Measurements from ENCODE around the gene PLAC8.
"Not testable (repeated sequence)": the region's sequence is repeated elsewhere in the genome, so short reads cannot be mapped to it uniquely, and the experiment has no call there.

The PLAC8 gene

DNA sequence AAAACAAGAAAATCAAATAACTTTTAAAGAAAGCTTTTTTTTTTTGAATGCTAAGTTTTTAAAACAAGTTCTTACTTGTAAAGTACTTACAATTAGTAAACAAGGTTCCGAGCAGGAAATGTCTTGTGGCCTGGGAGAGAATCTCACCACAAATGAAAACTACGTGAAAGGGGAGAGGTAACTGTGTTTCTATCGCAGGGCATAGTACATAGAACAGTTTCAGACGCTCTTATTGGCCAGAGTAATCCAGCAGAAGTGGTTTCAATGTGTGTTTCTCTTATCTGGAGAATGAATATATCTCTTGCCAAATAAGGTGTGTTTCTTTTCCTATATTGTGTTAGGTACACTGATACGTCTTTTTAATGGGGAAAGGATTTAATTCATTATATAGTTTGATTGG, at the start of gene PLAC8:
Gene PLAC8 (minus strand): TSS at position 154 of the 400 bp plus-strand sequence. CDS start 6,808 bp downstream, outside the sequence.
- DNase-seq, result no peak

DNA sequence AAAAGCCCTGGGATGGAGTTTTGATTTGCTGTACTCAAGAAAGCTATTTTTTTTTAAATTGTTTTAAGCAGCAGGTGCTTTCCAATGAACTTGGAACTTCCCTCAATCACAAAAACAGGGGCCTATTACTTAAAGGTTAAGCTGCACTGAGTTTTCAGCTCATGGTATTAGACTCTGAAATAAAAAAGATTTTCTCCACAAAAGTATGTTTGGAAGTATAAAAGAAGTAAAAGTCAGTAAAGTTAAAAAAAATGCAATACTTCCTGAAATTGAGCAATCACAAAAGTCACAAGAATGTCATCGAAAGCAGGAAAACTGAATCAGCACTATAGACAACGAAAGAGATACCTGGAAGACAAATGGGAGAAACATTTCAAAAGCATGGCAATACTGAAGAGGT, 38.9 kb upstream of the PLAC8 start:
- no peak for DNase-seq

GRCh38 chr4:83152746-83153145, 38.2 kb upstream of the PLAC8 start:
- no peak for DNase-seq

GRCh38 chr4:83151651-83152050, 37.1 kb upstream of the PLAC8 start:
- DNase-seq, result no peak

DNA sequence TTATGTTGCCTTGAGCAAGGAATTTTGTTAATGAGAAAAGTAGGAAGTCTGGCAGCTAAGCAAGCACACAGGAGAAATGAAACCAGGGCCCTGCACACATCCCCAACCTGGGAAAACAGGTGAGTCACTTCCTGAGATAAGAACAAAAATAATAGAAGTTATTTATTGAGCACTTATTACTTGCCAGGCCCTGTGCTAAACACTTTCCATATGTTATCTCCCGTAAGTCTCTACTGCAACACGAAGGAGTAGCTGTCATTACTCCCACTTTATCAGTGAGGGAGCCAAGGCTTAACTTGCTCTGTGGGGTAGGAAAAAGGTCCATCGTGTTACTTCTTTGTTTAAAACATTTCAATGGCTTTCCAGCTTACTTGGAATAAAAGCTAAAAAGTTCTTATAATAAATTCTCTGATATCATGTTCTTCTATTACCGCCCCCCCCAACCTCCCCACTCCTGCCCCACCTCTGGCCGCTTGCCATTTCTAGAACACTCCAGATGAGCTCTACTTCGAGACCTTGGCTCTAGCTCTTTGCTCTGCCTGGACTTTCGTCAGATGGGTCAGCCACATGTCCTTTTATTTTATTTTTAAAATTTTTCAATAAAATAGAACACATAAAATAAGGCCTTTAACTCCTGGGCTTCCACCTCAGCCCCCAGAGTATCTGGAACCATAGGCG, 36.3 kb upstream of the PLAC8 start:
- no peak for DNase-seq

DNA sequence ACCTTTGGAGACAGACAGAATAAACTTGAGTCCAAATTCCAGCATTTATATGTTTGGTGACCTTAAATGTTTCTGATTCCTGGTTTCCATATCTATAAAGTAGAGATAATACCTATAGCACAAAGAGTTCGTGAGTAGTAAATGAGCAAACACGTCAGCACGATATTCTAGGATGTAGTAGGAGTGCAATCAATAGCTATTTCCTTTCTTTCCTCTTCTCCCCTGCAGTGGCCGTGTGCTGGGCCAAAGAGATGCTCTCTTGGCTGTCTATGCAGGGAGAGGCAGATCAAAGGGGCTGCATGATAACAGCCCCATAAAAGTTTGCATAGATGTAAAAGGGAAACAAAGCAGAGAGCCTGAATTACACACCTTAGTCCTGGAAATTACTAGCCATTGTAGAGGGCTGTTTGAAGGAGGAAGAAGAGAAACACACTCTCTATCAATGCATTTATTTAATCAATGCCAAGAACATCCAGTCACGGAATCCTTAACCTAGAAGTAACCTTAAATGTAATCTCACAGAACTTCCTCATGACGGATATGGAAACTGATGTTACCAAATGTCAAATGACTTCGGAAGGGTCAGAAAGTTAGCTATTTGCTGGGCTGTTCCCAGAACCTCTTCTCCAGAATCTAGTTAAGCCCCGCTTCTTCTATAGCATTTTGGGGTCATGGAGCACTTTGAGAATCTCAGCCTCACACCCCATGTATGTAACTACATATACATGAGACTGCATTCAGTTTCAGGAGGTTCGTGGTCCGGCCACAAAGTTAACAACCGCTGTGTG, 35.5 kb upstream of the PLAC8 start:
- DNase-seq, result no peak

DNA sequence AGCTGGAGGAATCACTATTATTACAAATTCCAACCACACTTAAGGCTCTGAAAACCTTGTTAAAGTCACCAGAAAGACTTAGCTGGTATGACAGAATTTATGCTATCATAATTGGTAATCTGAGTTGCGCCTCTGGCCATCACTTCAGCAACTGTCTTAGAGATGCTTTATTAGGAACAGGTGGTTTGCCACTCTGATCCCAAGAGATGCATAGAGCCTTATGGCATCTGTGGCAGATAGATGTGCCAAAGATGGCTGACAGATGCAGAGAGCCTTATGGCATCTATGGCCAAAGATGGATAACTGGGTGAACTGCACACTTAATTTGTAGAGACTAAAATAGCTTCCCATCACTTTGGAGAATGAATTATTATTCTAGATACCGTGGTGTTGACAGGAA, 32.3 kb upstream of the PLAC8 start:
- DNase-seq, result no peak

- not testable (repeated sequence) for DNase-seq
These were observed 31.2 kb upstream of the PLAC8 start for GRCh38 chr4:83145776-83146175.

- no peak for DNase-seq
These were observed 25.1 kb upstream of the PLAC8 start for GRCh38 chr4:83139514-83140156.

DNA sequence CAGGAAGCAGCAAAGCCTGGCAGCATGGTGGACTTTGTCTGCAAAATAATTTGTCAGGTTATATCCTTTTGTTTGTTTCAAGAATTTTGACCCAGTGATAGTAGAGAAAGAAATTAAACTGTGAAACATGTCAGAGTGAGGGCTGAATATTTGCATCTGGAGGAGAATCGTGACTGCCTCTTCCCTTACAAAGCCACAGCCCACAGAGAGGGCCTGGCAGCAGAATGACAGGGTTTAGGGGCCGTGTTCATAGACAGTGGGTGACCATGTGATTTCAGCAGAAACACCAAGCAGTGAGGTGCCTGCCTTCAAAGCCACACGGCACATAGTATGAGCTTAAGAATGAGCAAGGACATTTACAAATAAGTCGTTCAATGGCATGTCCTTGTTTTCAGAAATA, 24.4 kb upstream of the PLAC8 start:
- DNase-seq, result no peak

GRCh38 chr4:83132065-83132464, 17.5 kb upstream of the PLAC8 start:
- DNase-seq, result no peak

- no peak for DNase-seq
These were observed 14.7 kb upstream of the PLAC8 start for GRCh38 chr4:83129264-83129663.

DNA sequence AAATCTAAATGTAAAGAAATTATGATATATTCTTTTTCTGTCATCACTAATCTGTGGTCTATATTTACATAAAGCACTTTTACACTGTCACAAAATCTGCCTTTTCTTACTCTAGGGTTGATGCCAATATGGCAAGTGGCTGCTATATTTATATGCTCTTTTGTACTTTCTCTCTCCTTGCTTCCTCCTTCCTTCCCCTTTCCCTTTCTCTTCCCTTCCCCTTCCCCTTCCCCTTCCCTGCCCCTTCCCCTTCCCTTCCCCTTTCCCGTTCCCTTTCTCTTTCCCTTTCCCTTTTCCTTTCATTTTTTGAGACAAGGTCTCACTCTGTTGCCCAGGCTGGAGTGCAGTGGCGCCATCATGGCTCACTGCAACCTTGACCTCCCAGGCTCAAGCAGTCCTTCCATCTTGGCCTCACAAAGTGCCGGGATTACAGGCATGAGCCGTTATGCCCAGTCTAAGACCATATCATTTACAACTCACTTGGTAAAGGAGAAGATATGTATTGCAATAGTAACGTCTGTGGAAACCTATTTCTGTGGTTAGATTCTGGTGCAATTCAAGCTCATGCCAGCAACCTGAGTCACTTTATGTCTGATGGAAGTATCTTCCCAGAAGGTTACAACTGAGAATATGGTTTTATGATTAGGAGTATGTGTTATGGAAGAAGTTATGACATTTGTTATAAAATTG, 13.9 kb upstream of the PLAC8 start:
- no peak for DNase-seq

- no peak for DNase-seq
These were observed 11.2 kb upstream of the PLAC8 start for GRCh38 chr4:83125738-83126141.

DNA sequence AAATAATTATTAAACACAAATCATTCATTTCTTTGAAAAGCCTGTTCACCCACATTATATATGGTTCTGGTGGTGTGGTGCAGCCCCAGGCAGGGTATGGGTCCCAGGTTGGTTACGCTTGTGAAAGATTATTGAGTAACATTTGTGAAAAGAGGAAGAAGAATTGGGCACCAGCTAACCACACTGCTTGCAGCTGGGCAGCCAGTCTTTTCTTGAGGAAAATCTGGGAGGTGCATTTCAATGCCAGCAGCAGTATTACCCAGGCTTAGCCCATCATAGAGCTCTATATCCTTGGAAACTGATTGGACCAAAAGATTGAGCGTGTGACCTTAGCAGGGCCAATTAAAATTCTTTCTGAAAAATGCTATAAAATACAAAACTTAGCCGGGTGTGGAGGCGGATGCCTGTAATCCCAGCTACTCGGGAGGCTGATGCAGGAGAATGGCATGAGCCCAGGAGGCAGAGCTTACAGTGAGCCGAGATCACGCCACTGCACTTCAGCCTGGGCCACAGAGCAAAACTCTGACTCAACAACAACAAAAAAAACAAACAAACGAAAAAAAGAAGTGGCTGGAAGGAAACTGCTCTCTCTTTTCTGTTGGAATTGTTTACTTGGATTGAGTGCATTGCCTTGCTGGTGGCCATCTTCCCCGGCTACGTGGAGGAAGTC, 9.7 kb upstream of the PLAC8 start:
- no peak for DNase-seq

DNA sequence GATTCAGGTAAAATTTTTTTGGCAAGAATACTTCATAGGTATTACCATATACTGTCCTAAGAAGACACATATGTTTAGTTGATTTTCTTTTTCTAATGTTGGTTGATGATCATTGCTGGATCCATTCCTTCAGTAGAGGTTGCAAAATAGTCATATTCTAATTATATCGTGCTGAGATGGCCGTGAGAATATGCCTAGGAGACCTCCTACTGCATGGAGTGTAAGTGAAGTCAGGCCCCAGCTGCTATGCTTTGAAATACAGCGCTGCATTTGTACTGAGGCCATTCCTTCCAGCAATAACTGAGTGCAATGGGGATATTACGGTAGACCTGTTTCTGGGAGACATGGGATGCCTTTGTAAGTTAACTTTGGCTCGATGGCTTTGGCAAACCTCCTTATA, 6.7 kb upstream of the PLAC8 start:
- no peak for DNase-seq

GRCh38 chr4:83118869-83119268, 4.3 kb upstream of the PLAC8 start:
- DNase-seq, result no peak

- no peak for DNase-seq
These were observed 1.2 kb upstream of the PLAC8 start for GRCh38 chr4:83115656-83116285.

GRCh38 chr4:83115000-83115399, 471 bp upstream of the PLAC8 start:
- no peak for DNase-seq

DNA sequence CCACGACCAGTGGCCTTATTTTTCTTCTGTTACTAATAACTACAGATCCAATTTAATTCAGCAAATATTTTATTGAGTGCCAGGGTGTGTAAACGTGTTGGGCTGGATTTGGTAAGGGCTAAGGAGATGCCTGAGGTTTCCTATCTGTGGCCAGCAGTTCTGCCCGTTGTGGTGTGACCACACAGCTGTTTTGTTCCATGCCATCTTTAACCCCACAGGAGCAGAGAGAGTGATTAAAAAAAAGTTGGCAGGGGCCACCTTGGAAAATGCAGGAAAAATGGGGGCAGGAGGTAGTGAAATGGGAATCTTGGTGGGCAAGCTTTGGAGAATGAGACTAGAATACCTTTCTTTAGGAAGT, 1.1 kb downstream of the PLAC8 start:
- no peak for DNase-seq

DNA sequence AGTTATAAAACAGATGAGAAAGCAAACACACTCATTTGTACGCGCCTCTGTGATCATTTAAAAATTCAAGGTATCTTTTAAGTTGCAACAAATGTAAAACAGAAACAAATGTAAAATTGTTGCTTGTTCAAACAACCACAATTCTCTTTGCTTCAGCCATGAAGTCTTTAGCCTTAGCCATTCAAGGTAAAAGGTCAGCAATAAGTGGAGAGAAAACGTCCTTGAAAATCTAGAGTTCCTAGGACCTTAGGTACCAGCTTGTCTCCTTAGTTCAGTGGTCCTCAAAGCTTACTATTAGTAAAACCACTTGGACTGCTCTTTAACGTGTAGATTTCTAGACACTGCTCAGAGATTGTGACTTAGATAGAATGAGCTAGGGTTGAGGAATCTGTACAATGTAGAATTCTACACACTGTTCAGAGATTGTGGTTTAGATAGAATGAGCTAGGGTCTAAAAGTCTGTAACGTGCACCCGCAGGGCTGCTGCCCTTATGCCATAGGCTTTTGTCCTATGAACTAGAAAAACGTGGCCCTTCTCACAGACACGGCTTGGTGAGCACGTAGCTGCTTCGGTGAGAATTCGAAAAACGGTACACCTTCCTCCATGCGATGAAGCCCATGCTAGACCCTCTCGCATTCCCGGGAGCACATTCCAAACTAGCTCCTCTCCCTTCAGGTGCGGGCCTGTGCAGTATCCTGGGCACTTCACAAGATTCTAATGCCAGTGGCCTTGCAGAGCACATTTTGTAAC, 1.7 kb downstream of the PLAC8 start:
- no peak for DNase-seq

DNA sequence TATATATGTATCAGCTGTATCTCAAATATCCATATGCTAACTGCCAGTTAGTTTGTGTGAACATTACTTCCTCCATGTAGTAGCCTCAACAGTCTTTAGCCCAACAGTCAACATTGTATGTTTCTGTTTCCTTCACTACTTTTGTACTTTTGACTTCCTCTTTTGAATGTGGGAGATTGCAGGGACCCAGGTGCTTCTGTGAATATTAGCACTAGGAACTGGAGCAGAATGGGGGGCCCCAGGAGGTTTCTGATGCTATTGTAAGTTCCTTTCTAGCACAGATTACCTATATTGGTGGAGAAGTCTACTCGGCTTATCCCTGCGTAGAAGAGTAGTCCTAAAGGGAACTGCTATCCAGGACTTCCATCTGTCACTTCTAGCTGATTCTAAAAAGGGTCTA, 2.3 kb downstream of the PLAC8 start:
- DNase-seq, result no peak
